K562 (cell line): ENCODE results near the gene IRAK2. TPM values are rescaled to one million over a fixed set of nuclear protein-coding genes. Genes with fewer than 3 reads are reported as not detected.
A peak's percentile ranks its signal among the peaks of the same experiment; 100 is the strongest.

Source experiments
- ATAC-seq: fragments of 200-7000 bp; cut with Tn5 transposase; 3 replicates; pipeline ENCODE4 v1.9.1; 2020; ENCODE audit warnings: moderate library complexity
- BruUV-seq: library from RNA; stranded (reverse); fragments of 400-500 nt; replicated peaks from 2 replicates; lab custom pipeline; 2021; lab: Mats Ljungman, UMichigan
- CTCF ChIA-PET: fragments of 300-600 bp; formaldehyde crosslinking; extraction: SDS; loops from one replicate; lab custom pipeline; 2021; ENCODE audit warnings: low intra/inter-chr PET ratio; lab: Yijun Ruan, JAX
- POLR2A ChIA-PET: fragments of 300-600, 350-650 bp; sonication (Branson Sonifier 250); formaldehyde crosslinking; extraction: SDS; loops from one replicate; lab custom pipeline; 2021; ENCODE audit warnings: antibody characterized with exemption, inconsistent platforms; lab: Yijun Ruan, JAX
- DNase-seq, 4 experiments: peaks; one replicate each; pipeline versions ENCODE4 v3.0.0 to v3.0.0-alpha.2; 2011 to 2018; ENCODE audit warnings: low spot score in 3 of 4, mixed read lengths in 3 of 4; ENCODE audit errors: extremely low read depth in 1 of 4
- FAIRE-seq: peaks from 2 replicates; lab custom pipeline; 2011; peaks lifted over from hg19 to GRCh38; lab: Jason Lieb, UNC
- H2AFZ ChIP-seq: 2 replicates; pipeline ENCODE4 v1.6.0; 2011; ENCODE audit warnings: low read depth, low read length, control low read depth, inconsistent platforms
- H3K27ac ChIP-seq: fragments of 200-600 bp; 3 replicates; pipeline ENCODE4 v1.8.0; 2011; ENCODE audit warnings: low read depth, mild to moderate bottlenecking, control low read depth, inconsistent platforms, low read length, moderate library complexity, mixed read lengths; ENCODE audit errors: extremely low read depth
- H3K27me3 ChIP-seq, 2 experiments: fragments of 300-600 bp in 1 of 2; 2 replicates in 1 of 2; 3 replicates in 1 of 2; pipeline versions ENCODE4 v1.6.0 to v1.8.0; 2011; ENCODE audit warnings: inconsistent platforms in 2 of 2, low read length in 2 of 2, mild to moderate bottlenecking in 1 of 2, mixed read lengths in 1 of 2, moderate library complexity in 1 of 2; ENCODE audit not compliant: control insufficient read depth in 2 of 2, insufficient read depth in 2 of 2
- H3K36me3 ChIP-seq: fragments of 300-600 bp; 3 replicates; pipeline ENCODE4 v1.8.0; 2011; ENCODE audit warnings: mild to moderate bottlenecking, low read length, inconsistent platforms; ENCODE audit not compliant: control insufficient read depth, insufficient read depth
- H3K4me1 ChIP-seq, 2 experiments: fragments of 200-600 bp in 1 of 2; replicated peaks in 1 of 2; 2 replicates in 1 of 2; 3 replicates in 1 of 2; pipeline versions ENCODE4 v1.5.1 to v1.8.0; 2011; ENCODE audit warnings: inconsistent platforms in 2 of 2, low read length in 2 of 2, mild to moderate bottlenecking in 1 of 2, mixed read lengths in 1 of 2, moderate library complexity in 1 of 2; ENCODE audit not compliant: control insufficient read depth in 2 of 2, insufficient read depth in 2 of 2
- H3K4me2 ChIP-seq: 2 replicates; pipeline ENCODE4 v1.6.1; 2011; ENCODE audit warnings: low read length, control low read depth, inconsistent platforms, mixed read lengths; ENCODE audit not compliant: insufficient read depth
- H3K4me3 ChIP-seq: fragments of 200-600 bp; sonication (generic), shearing (Covaris generic); 2 replicates; pipeline ENCODE4 v1.5.1; 2016; ENCODE audit warnings: control low read depth, inconsistent platforms
- H3K79me2 ChIP-seq: fragments of 200-600 bp; 3 replicates; pipeline ENCODE4 v1.8.0; 2011; ENCODE audit warnings: low read length, inconsistent platforms; ENCODE audit not compliant: control insufficient read depth, insufficient read depth
- H3K9ac ChIP-seq, 2 experiments: 2 replicates each; pipeline versions ENCODE4 v1.6.0 to v1.6.1; 2011; ENCODE audit warnings: low read depth in 2 of 2, low read length in 2 of 2, control low read depth in 1 of 2, inconsistent platforms in 1 of 2, mild to moderate bottlenecking in 1 of 2, mixed read lengths in 1 of 2; ENCODE audit not compliant: insufficient read depth in 1 of 2
- H3K9me1 ChIP-seq: one replicate; pipeline ENCODE4 v1.6.0; 2011; ENCODE audit warnings: inconsistent platforms, mild to moderate bottlenecking, low read length, moderate library complexity; ENCODE audit not compliant: control insufficient read depth, insufficient read depth
- H3K9me3 ChIP-seq: replicated peaks from 2 replicates; pipeline ENCODE4 v1.5.1; 2011; ENCODE audit warnings: low read depth, low read length, inconsistent platforms; ENCODE audit not compliant: control insufficient read depth, insufficient read depth
- H4K20me1 ChIP-seq: replicated peaks from 2 replicates; pipeline ENCODE4 v1.6.1; 2011; ENCODE audit warnings: low read length, inconsistent platforms, mixed read lengths; ENCODE audit not compliant: control insufficient read depth, insufficient read depth
- CBFB ChIP-seq: sonication (generic); formaldehyde crosslinking; IDR thresholded peaks from 2 replicates; pipeline ENCODE4 v1.4.0; 2020; ENCODE audit warnings: mild to moderate bottlenecking, missing genetic modification reagents
- FOSL1 ChIP-seq: fragments of 200-800 bp; sonication (Bioruptor generic); conservative IDR thresholded peaks from 2 replicates; pipeline ENCODE4 v1.6.1; 2016; ENCODE audit warnings: missing genetic modification characterization, missing compliant biosample characterization
- FOXK2 ChIP-seq, 2 experiments: fragments of 450-650 bp; IDR thresholded peaks in 1 of 2; conservative IDR thresholded peaks in 1 of 2; 2 replicates each; pipeline ENCODE4 v1.6.1; 2016; ENCODE audit warnings: low read depth in 2 of 2, mild to moderate bottlenecking in 1 of 2
- IFI16 ChIP-seq: fragments of 250-450 bp; sonication (Bioruptor Pico); IDR thresholded peaks from 2 replicates; pipeline ENCODE4 v2.1.2; 2022; ENCODE audit warnings: mild to moderate bottlenecking, inconsistent platforms
- YBX1 ChIP-seq: fragments of 450-650 bp; IDR thresholded peaks from 2 replicates; pipeline ENCODE4 v1.7.1; 2016; ENCODE audit warnings: mild to moderate bottlenecking
- ZBTB17 ChIP-seq: fragments of 450-650 bp; formaldehyde crosslinking; IDR thresholded peaks from 2 replicates; pipeline ENCODE4 v1.4.0; 2020; ENCODE audit warnings: mild to moderate bottlenecking
- ZC3H11A ChIP-seq: IDR thresholded peaks from 2 replicates; pipeline ENCODE4 v1.6.1; 2012; ENCODE audit warnings: low read depth, low read length, improper control_type of control experiment
- ZNF696 ChIP-seq: fragments of 250-450 bp; sonication (Bioruptor Pico); conservative IDR thresholded peaks from 2 replicates; pipeline ENCODE4 v1.4.0; 2020; ENCODE audit warnings: mild to moderate bottlenecking, moderate library complexity
- WGBS: fragments of 100-300 bp; shearing (Covaris generic); methylation state at CpG from one replicate; pipeline ENCODE4 v1.1.6; 2016; ENCODE audit warnings: low coverage, mixed read lengths; ENCODE audit not compliant: insufficient coverage; ENCODE audit errors: missing lambda C conversion rate; 5-methylcytosine and 5-hydroxymethylcytosine counted together
- in situ Hi-C: fragments of 300-500 bp; cut with MboI; formaldehyde crosslinking; loops from 4 replicates; pipeline ENCODE4 v1.15.0; 2018; ENCODE audit warnings: inconsistent platforms, mixed read lengths
- intact Hi-C: fragments of 100-400 bp; cut with micrococcal nuclease; formaldehyde crosslinking; loops from 2 replicates; pipeline ENCODE4 v1.14.2; 2022
- polyA plus RNA-seq, 8 experiments: library from polyadenylated mRNA; depleted of rRNA in 4 of 8; stranded (reverse) in 5 of 8; unstranded in 3 of 8; fragments of >200 nt; fragmentation: Nextera tagmentation in 2 of 8; fragmentation: Illumina TruSeq in 1 of 8; extraction: Ambion mirVana in 2 of 8; extraction: Trizol in 1 of 8; gene quantifications; 2 replicates each; pipeline versions ENCODE4 v1.2.1 to v1.2.3, GENCODE V29; 2011 to 2014; ENCODE audit warnings: inconsistent platforms in 1 of 8, missing spikeins in 1 of 8
- total RNA-seq, 7 experiments: library from RNA; depleted of rRNA in 6 of 7; stranded (reverse); fragments of >200 nt in 6 of 7; fragmentation: Illumina TruSeq in 2 of 7; extraction: Trizol in 2 of 7; gene quantifications; 2 replicates each; pipeline versions ENCODE4 v1.2.1 to v1.2.3, GENCODE V29; 2011 to 2021; ENCODE audit warnings: low replicate concordance in 1 of 7

Gene IRAK2
- total and polyA plus RNA-seq, 9 of the 15 experiments (the other 6 are each of a cell fraction or from before 2014, with no cell fraction given): 0.42 to 4.4 (median 2.7) TPM

GRCh38 chr3:10205451-10206165, 40.9 kb downstream of the IRAK2 start:
- peak; percentile 32; the same call in 2 of the 3 replicates for ATAC-seq
- WGBS: 80% methylated on average over 7 of the region's 7 CpGs
- H3K36me3 ChIP-seq: no peaks in the 10 kb centered on the region
- ChIA-PET CTCF (no interaction called here), POLR2A (interaction anchor here (0.7 to 1.9 kb wide), 3 partner anchors 7 to 415 kb away, joined by 3 to 6 read pairs (median 3); no protein-coding TSS in a partner anchor)
- H3K9me3 ChIP-seq: no peaks in the 10 kb centered on the region
- no peak for FAIRE-seq
- no peak overlapping the region for H3K4me2 ChIP-seq
- H3K4me1 ChIP-seq: 0 out of 5 replicates have a peak, but pooled peaks cover 0 to 6% of the 10 kb centered on the region in 2 experiments
- H3K9me1 ChIP-seq: no peaks in the 10 kb centered on the region
- intact Hi-C loops (no loop called here), in situ Hi-C loops (no loop called here)
- no peak for DNase-seq
- H3K4me3 ChIP-seq: no peak overlapping the region
- H4K20me1 ChIP-seq: no peaks in the 10 kb centered on the region
- peak overlapping the region in 1 of 2 experiments; percentile 63; a peak in 1 of 4 replicates for H3K9ac ChIP-seq
- no peak overlapping the region for H3K27ac ChIP-seq
- H3K27me3 ChIP-seq: no peaks in the 10 kb centered on the region
- H3K79me2 ChIP-seq: no peaks in the 10 kb centered on the region
- TF ChIP-seq YBX1 (no peak), FOXK2 (conservative IDR thresholded peaks at IDR 0.05 in 1 of 2, IDR thresholded peaks at IDR 0.05 in 1 of 2; ENCODE audit: low read depth in 2 of 2) (no peak), FOSL1 (tag) (peak; percentile 86)
- no peak overlapping the region for H2AFZ ChIP-seq
- no TSS peak for BruUV-seq

- H3K9me1 ChIP-seq: no peaks in the 10 kb centered on the region
- DNase-seq: no peak
- WGBS: 47% methylated on average over 5 of the region's 5 CpGs
- H3K9ac ChIP-seq: peak overlapping the region in 1 of 2 experiments; percentile 63; a peak in 1 of 4 replicates
- FAIRE-seq: no peak
- H3K27me3 ChIP-seq: no peaks in the 10 kb centered on the region
- no peaks in the 10 kb centered on the region for H3K9me3 ChIP-seq
- no peaks in the 10 kb centered on the region for H3K79me2 ChIP-seq
- no peak overlapping the region for H3K4me2 ChIP-seq
- TF ChIP-seq IFI16 (CRISPR knock-in tag): no peak
- TF ChIP-seq ZC3H11A: no peak
- TF ChIP-seq CBFB (CRISPR knock-in tag): 0 out of 2 replicates have a peak, but pooled peaks have one; percentile 46
- no peak for TF ChIP-seq ZNF696
- TF ChIP-seq ZBTB17 (CRISPR knock-in tag): no peak
- POLR2A ChIA-PET: interaction anchor here (0.7 to 1.1 kb wide), 2 partner anchors 12 to 415 kb away, joined by 3 read pairs; no protein-coding TSS in a partner anchor
- CTCF ChIA-PET: no interaction called here
- no peak overlapping the region for H3K27ac ChIP-seq
- H4K20me1 ChIP-seq: no peaks in the 10 kb centered on the region
- peak; percentile 23 for ATAC-seq
- intact Hi-C loops (no loop called here), in situ Hi-C loops (no loop called here)
- no peaks in the 10 kb centered on the region for H3K36me3 ChIP-seq
- BruUV-seq: no TSS peak
- 0 out of 5 replicates have a peak, but pooled peaks cover 0 to 6% of the 10 kb centered on the region in 2 experiments for H3K4me1 ChIP-seq
- H3K4me3 ChIP-seq: no peak overlapping the region
- no peak overlapping the region for H2AFZ ChIP-seq
Observed at GRCh38 chr3:10206166-10206511, 41.4 kb downstream of the IRAK2 start.
